NT2/D1 (cell line): ENCODE measurements around the gene HRK.

Source experiments
- DNase-seq: peaks from one replicate; pipeline ENCODE4 v3.0.0-alpha.2; 2011; ENCODE audit warnings: low read depth, low spot score
- H3K27me3 ChIP-seq: 2 replicates; pipeline ENCODE4 v1.6.0; 2011; ENCODE audit warnings: mild to moderate bottlenecking; ENCODE audit not compliant: insufficient read length, insufficient read depth
- H3K36me3 ChIP-seq: 2 replicates; pipeline ENCODE4 v1.6.1; 2011; ENCODE audit warnings: mild to moderate bottlenecking, low read length, mixed read lengths; ENCODE audit not compliant: insufficient read depth, insufficient read length
- H3K4me1 ChIP-seq: 2 replicates; pipeline ENCODE4 v1.5.1; 2011; ENCODE audit not compliant: insufficient read depth, insufficient read length
- H3K4me3 ChIP-seq: 2 replicates; pipeline ENCODE4 v1.5.1; 2011; ENCODE audit warnings: low read depth; ENCODE audit not compliant: insufficient read length
- H3K9ac ChIP-seq: 2 replicates; pipeline ENCODE4 v1.6.0; 2011; ENCODE audit warnings: low read depth; ENCODE audit not compliant: insufficient read length
- H3K9me3 ChIP-seq: 2 replicates; pipeline ENCODE4 v1.5.1; 2011; ENCODE audit warnings: mild to moderate bottlenecking, low read length; ENCODE audit not compliant: insufficient read depth
- SUZ12 ChIP-seq: IDR thresholded peaks from 2 replicates; pipeline ENCODE4 v1.6.1; 2011; ENCODE audit not compliant: insufficient read length, insufficient read depth; ENCODE audit errors: extremely low read depth
- YY1 ChIP-seq: IDR thresholded peaks from 2 replicates; pipeline ENCODE4 v1.6.1; 2011; ENCODE audit not compliant: insufficient read length, insufficient read depth
- ZNF274 ChIP-seq: IDR thresholded peaks from 2 replicates; pipeline ENCODE4 v1.6.1; 2011; ENCODE audit warnings: mild to moderate bottlenecking, low read depth, low read length

The HRK gene

DNA sequence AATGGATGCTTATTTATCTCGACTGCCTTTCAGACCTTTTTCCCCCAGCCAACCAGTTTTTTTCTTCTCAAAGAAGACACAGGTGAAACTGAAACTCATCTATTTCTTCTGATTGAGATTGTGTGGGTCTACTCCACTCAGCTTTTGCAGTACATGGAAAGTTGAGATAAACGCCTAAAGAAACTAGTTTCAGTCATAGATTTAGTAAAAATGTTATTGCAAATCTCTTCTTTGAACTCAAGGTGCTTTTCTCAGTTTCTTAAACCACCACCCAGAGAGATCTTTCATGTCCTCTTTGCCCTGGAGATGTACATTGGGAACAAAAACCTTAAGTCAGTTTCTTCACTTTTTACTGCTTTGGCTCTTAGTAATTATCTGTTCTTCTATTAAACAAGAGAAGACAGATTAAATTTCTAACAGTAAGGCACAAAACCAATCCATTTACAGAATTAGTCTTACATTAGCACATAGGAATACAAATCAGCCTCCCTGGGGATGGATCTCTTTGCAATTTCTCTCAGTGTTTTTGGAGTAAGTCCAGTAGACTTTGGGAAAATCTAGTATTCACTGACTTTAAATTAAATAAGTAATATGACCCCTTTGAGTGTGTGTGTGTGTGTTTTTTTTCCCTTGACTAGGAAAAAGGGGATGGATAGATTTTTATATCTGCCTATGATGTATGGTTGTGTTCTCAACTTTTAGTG lies 41.1 kb upstream of the HRK start:
- no peak for TF ChIP-seq ZNF274
- no peak for TF ChIP-seq YY1
- DNase-seq, result no peak
- Histone ChIP-seq H3K36me3 (peaks cover 37% of the 10 kb centered on the region), H3K9me3 (no peaks in the 10 kb centered on the region), H3K27me3 (no peaks in the 10 kb centered on the region), H3K4me3 (no peak overlapping the region), H3K4me1 (peaks cover 2% of the 10 kb centered on the region), H3K9ac (no peak overlapping the region)

DNA sequence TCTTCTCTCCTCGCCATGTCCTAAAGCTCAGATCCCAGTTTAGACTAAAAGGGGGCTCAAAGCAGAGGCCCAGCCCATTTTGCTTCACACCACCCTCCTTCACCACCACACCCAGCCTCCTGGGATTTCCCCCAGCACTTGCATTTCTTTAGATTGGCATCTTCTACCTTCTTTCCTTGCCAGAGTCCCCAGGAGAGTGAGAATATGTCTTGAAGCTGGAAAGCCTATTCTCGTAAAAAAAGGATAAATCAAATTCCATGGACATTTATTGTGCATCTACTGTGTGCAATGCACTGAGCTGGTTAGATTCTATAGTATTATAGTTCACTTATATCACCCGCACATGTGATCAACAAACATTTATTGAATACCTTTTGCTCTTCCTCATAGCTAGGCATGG lies 39.7 kb upstream of the HRK start:
- TF ChIP-seq YY1 (no peak), ZNF274 (no peak), SUZ12 (no peak)
- H3K9me3 ChIP-seq, result no peaks in the 10 kb centered on the region
- no peak overlapping the region for H3K4me3 ChIP-seq
- H3K9ac ChIP-seq, result no peak overlapping the region
- peaks cover 31% of the 10 kb centered on the region for H3K36me3 ChIP-seq
- no peaks in the 10 kb centered on the region for H3K27me3 ChIP-seq
- no peak for DNase-seq
- peaks cover 2% of the 10 kb centered on the region for H3K4me1 ChIP-seq

DNA sequence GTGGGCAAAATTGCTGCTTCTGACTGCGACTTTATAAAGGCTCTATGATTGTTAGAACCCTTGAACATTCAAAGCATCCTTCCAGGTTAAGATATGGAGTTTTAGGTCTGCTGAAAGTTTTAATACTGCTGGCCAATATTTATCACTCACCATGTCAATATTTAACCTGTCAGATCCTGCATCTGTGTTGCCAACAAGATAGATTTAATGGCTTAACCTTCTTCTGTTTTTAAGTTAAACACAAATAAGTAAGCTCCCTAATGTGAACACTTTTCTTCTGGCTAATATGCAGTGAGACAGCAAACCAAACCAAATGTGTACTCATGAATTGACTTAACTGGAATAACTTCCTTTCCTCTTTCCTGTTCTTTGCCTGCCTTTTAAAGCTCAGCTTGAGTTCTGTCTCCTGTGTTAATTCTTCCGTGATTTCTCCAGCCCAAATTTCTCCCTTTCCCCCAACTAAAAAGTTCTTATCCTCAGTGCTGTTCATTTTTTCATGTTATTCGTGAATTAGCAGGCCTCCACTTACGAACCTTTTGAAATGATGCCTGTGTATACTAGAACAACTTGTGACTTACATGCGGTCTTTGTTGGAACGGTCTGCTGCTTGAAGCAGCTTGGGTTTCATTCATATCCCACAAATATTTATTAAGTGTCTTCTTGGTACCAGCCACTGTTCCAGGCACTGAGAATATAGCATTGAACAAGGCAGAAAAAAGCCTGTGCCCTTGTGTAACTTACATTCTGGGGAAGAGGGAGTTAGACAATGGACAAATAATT lies 38.7 kb upstream of the HRK start:
- Histone ChIP-seq H3K9me3 (no peaks in the 10 kb centered on the region), H3K36me3 (peaks cover 38% of the 10 kb centered on the region), H3K9ac (no peak overlapping the region), H3K27me3 (no peaks in the 10 kb centered on the region), H3K4me1 (no peaks in the 10 kb centered on the region), H3K4me3 (no peak overlapping the region)
- DNase-seq, result no peak
- TF ChIP-seq YY1 (no peak), ZNF274 (no peak), SUZ12 (no peak)

DNA sequence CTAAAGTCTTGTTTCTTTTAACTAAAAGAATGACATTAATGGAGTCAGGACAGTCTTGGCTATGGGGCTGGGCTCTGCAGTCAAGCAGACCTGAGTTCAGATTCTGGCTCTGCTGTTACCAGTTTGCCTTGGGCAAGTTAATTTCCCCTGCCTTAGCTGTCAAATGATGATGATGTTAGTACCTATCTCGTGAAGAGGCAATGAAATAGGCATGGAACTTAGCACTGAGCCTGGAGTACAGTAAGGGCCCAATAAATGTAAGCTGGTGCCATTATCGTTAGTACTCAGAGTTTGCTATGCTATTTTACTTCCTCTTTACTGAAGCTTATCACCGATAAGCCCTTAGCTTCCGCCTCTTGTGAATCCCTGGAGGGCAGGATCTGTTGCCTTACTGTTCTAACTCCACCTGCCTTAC lies 38.0 kb upstream of the HRK start:
- H3K4me3 ChIP-seq, result no peak overlapping the region
- H3K9me3 ChIP-seq, result no peaks in the 10 kb centered on the region
- H3K9ac ChIP-seq, result no peak overlapping the region
- H3K27me3 ChIP-seq, result no peaks in the 10 kb centered on the region
- peaks cover 40% of the 10 kb centered on the region for H3K36me3 ChIP-seq
- no peaks in the 10 kb centered on the region for H3K4me1 ChIP-seq
- TF ChIP-seq YY1, result no peak
- no peak for TF ChIP-seq ZNF274
- no peak for TF ChIP-seq SUZ12
- DNase-seq, result no peak

DNA sequence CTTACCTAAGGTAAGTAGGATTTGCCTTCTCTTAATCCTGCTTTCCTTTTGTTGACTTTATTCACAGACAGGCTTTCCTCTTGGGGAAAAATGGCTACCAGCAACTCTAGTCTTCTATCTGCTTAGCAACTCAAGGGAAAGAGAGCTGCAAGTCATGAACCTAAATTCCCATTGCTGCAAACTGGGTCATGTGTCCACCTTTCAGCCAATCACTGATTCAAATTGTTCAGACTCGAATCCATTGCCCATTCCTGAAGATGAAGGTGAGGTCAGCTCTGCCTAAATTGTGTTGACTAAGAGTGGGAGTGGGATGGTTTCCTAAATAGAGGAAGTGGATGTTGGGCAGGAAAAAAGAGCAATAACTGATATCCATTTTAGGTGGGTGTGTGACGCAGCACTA lies 37.2 kb upstream of the HRK start:
- H3K27me3 ChIP-seq, result no peaks in the 10 kb centered on the region
- H3K36me3 ChIP-seq, result peaks cover 47% of the 10 kb centered on the region
- no peaks in the 10 kb centered on the region for H3K9me3 ChIP-seq
- TF ChIP-seq YY1 (no peak), SUZ12 (no peak), ZNF274 (no peak)
- H3K4me1 ChIP-seq, result no peaks in the 10 kb centered on the region
- H3K4me3 ChIP-seq, result no peak overlapping the region
- no peak overlapping the region for H3K9ac ChIP-seq
- DNase-seq, result no peak

DNA sequence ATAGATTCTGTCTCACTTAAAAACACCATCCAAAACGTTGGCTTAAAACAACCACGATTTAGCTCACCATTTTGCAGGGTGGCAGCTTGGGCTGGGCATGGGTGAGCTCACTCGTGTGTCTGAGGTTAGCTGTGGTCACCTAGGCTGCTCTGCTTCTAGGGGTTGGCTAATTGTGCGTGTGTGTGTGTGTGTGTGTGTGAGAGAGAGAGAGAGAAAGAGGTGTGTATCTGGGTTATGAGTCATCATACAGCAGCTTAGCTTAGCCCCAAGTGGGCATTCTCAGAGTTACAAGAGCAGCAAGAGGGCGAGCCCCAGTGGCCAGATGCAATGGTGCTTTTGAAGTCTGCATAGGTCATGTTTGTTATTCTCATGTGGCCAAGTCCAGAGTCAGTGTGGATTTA lies 35.5 kb upstream of the HRK start:
- no peak for DNase-seq
- no peaks in the 10 kb centered on the region for H3K27me3 ChIP-seq
- TF ChIP-seq YY1, result no peak
- no peak for TF ChIP-seq ZNF274
- TF ChIP-seq SUZ12, result no peak
- H3K4me1 ChIP-seq, result no peaks in the 10 kb centered on the region
- H3K9ac ChIP-seq, result no peak overlapping the region
- H3K4me3 ChIP-seq, result no peak overlapping the region
- no peaks in the 10 kb centered on the region for H3K9me3 ChIP-seq
- H3K36me3 ChIP-seq, result peaks cover 51% of the 10 kb centered on the region

DNA sequence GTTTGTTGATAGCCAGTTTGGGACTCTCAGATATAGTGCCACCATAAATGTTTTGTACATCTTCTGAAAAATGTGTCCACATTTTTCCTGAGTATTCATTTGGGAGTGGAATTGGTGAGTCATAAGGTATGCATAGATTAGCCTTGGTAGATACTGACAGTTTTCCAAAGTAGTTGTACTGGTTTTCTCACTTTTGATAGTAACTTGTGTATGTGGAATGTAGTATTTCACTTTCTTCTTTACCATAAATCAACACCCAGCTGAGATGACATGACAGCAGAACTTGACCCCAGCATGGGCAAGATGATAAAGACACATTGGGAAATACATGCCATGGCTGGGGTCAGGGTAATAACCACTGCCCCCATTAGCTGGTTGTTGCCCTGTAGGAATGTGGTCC lies 34.9 kb upstream of the HRK start:
- H3K27me3 ChIP-seq, result no peaks in the 10 kb centered on the region
- H3K9me3 ChIP-seq, result no peaks in the 10 kb centered on the region
- no peak for TF ChIP-seq YY1
- no peak for TF ChIP-seq SUZ12
- no peak for TF ChIP-seq ZNF274
- H3K4me3 ChIP-seq, result no peak overlapping the region
- no peak overlapping the region for H3K9ac ChIP-seq
- no peak for DNase-seq
- H3K36me3 ChIP-seq, result peaks cover 53% of the 10 kb centered on the region
- H3K4me1 ChIP-seq, result no peaks in the 10 kb centered on the region

DNA sequence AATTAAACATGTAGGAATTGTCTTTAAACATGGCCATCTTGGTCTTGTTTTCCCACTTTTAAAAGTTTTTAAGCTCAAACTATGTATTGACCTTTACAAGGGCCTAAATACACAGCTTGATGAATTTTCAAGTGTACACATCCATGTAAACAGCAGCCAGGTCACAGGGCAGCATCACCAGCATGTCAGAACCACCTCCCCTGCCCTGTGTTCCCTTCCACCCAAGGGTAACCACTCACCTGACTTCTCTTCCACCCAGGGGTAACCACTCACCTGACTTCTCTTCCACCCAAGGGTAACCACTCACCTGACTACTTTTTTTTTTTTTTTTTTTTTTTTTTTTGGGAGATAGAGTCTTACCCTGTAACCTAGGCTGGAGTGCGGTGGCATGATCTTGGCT lies 34.1 kb upstream of the HRK start:
- H3K4me3 ChIP-seq, result no peak overlapping the region

More for the DNA sequence above, 34.1 kb upstream of the HRK start:
- DNase-seq, result no peak
- no peaks in the 10 kb centered on the region for H3K27me3 ChIP-seq
- no peak for TF ChIP-seq SUZ12
- TF ChIP-seq YY1, result no peak
- TF ChIP-seq ZNF274, result no peak
- no peaks in the 10 kb centered on the region for H3K9me3 ChIP-seq
- H3K4me1 ChIP-seq, result no peaks in the 10 kb centered on the region
- peaks cover 53% of the 10 kb centered on the region for H3K36me3 ChIP-seq
- H3K9ac ChIP-seq, result no peak overlapping the region
